ENCODE results near the gene ZNF775. TPM values are rescaled to one million over a fixed set of nuclear protein-coding genes. Genes with fewer than 3 reads are reported as not detected.

Gene ZNF775
- total RNA-seq, 1 experiment from 2014 or later: 1.7 TPM

GRCh38 chr7:150361807-150362621 lies 17.1 kb upstream of the ZNF775 start:
- intact Hi-C loops (cut with micrococcal nuclease): no loop called here
- no peak for DNase-seq (ENCODE audit: unreplicated experiment)
- H3K27ac Mint-ChIP-seq (ENCODE audit: low read depth, unreplicated experiment): no peak overlapping the region
- H3K9me3 Mint-ChIP-seq (ENCODE audit: unreplicated experiment): no peaks in the 10 kb centered on the region
- ChIA-PET POLR2A (no interaction called here), CTCF (interaction anchor here (0.7 to 1.3 kb wide), 3 partner anchors 59 to 1819 kb away, joined by 3 to 4 read pairs (median 3); no protein-coding TSS in a partner anchor)
- H3K4me1 Mint-ChIP-seq (ENCODE audit: insufficient read depth, unreplicated experiment): no peaks in the 10 kb centered on the region
- H3K36me3 Mint-ChIP-seq (ENCODE audit: insufficient read depth, unreplicated experiment): no peaks in the 10 kb centered on the region
- H3K4me3 Mint-ChIP-seq (ENCODE audit: unreplicated experiment): no peak overlapping the region
- TF ChIP-seq CTCF (IDR thresholded peaks at IDR 0.05; ENCODE audit: unreplicated experiment): no peak
- no TSS peak for BruUV-seq (replicated peaks)
- H3K27me3 Mint-ChIP-seq (ENCODE audit: insufficient read depth, unreplicated experiment): no peaks in the 10 kb centered on the region

DNA sequence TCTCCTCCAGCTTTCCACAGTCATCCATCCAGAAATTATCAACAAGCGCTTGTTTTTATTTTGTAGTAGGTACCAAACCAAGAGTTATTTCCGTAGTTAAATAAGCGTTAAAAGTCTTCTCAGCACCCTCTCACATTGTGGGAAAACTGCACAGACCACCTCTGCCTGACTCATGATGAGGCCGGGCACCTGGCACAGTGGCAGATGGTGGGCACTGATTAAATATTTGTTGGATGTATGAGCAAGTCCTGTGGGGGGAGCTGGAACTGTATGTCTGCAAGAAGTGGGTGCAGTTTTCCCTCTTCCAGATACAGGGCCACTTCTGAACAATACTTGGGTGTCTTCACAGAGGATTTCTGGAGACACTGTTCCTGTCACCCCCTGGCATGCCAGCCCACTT lies 15.8 kb upstream of the ZNF775 start:
- TF ChIP-seq CTCF (IDR thresholded peaks at IDR 0.05; ENCODE audit: unreplicated experiment): no peak
- no peaks in the 10 kb centered on the region for H3K36me3 Mint-ChIP-seq (ENCODE audit: insufficient read depth, unreplicated experiment)
- no peaks in the 10 kb centered on the region for H3K4me1 Mint-ChIP-seq (ENCODE audit: insufficient read depth, unreplicated experiment)
- H3K9me3 Mint-ChIP-seq (ENCODE audit: unreplicated experiment): no peaks in the 10 kb centered on the region
- no peaks in the 10 kb centered on the region for H3K27me3 Mint-ChIP-seq (ENCODE audit: insufficient read depth, unreplicated experiment)
- DNase-seq (ENCODE audit: unreplicated experiment): no peak
- no peak overlapping the region for H3K27ac Mint-ChIP-seq (ENCODE audit: low read depth, unreplicated experiment)
- ChIA-PET POLR2A (no interaction called here), CTCF (interaction anchor here (0.7 to 1.4 kb wide), 4 partner anchors 9 to 514 kb away, joined by 3 to 4 read pairs (median 3); no protein-coding TSS in a partner anchor)
- intact Hi-C loops (cut with micrococcal nuclease): no loop called here
- H3K4me3 Mint-ChIP-seq (ENCODE audit: unreplicated experiment): no peak overlapping the region
- no TSS peak for BruUV-seq (replicated peaks)

DNA sequence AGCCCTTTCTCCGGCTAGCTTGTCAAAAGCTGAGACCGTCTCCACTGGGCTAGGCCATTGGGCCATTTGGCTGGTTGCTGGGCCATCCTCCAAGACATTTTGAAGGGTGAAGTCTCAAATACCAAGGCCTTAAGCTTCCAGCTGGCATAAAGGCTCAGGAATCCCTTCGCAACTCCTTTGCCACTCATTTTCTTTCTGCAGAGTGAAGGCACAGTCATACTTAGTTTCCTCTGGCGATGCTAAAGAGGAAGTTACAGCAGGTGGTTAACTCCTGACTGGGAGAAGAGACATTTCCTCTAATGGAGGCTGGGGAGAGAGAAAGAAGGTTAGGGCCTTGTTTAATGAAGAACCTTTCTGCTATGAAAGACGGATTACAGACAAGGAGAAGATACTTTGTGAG lies 15.3 kb upstream of the ZNF775 start:
- intact Hi-C loops (cut with micrococcal nuclease): no loop called here

More for the DNA sequence above, 15.3 kb upstream of the ZNF775 start:
- H3K36me3 Mint-ChIP-seq (ENCODE audit: insufficient read depth, unreplicated experiment): no peaks in the 10 kb centered on the region
- ChIA-PET CTCF (interaction anchor here (0.9 to 1.4 kb wide), 2 partner anchors 15 to 78 kb away, joined by 3 to 4 read pairs; no protein-coding TSS in a partner anchor), POLR2A (no interaction called here)
- no TSS peak for BruUV-seq (replicated peaks)
- H3K27me3 Mint-ChIP-seq (ENCODE audit: insufficient read depth, unreplicated experiment): no peaks in the 10 kb centered on the region
- H3K4me1 Mint-ChIP-seq (ENCODE audit: insufficient read depth, unreplicated experiment): no peaks in the 10 kb centered on the region
- no peak for TF ChIP-seq CTCF (IDR thresholded peaks at IDR 0.05; ENCODE audit: unreplicated experiment)
- DNase-seq (ENCODE audit: unreplicated experiment): no peak
- no peaks in the 10 kb centered on the region for H3K9me3 Mint-ChIP-seq (ENCODE audit: unreplicated experiment)
- no peak overlapping the region for H3K4me3 Mint-ChIP-seq (ENCODE audit: unreplicated experiment)
- no peak overlapping the region for H3K27ac Mint-ChIP-seq (ENCODE audit: low read depth, unreplicated experiment)

All from MCF 10A (cell line).